CMK (cell line): ENCODE measurements around the gene TBC1D5.

ENCODE experiments used
- DNase-seq: peaks from one replicate; pipeline ENCODE4 v3.0.0-alpha.2; 2010; ENCODE audit warnings: low read depth

TBC1D5 gene

GRCh38 chr3:17219593-17219992 is 522.8 kb downstream of the TBC1D5 start:
- DNase-seq = no peak

- DNase-seq = no peak
Observed at GRCh38 chr3:17218587-17218986, 523.8 kb downstream of the TBC1D5 start.

- DNase-seq = no peak
Observed at GRCh38 chr3:17217588-17217987, 524.8 kb downstream of the TBC1D5 start.

GRCh38 chr3:17213102-17213501 is 529.3 kb downstream of the TBC1D5 start:
- DNase-seq = no peak

GRCh38 chr3:17207979-17208378 is 534.5 kb downstream of the TBC1D5 start:
- no peak for DNase-seq

DNA sequence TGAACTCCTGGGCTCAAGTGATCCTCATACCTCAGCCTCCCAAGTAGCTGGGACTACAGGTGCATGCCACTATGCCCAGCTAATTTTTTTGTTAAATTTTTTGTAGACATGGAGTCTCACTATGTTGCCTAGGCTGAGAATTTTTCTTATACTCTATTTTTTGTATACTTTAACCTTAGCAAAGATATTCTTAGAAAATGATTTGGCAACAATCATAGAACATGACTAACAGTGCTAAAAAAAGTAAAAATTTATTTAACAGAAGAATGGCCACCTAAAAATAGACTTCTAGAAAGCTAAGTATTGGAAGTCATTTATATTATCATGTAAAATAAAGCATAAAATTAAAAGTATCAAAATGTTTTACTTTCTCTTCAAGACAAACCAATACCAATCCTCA is 535.4 kb downstream of the TBC1D5 start:
- no peak for DNase-seq

DNA sequence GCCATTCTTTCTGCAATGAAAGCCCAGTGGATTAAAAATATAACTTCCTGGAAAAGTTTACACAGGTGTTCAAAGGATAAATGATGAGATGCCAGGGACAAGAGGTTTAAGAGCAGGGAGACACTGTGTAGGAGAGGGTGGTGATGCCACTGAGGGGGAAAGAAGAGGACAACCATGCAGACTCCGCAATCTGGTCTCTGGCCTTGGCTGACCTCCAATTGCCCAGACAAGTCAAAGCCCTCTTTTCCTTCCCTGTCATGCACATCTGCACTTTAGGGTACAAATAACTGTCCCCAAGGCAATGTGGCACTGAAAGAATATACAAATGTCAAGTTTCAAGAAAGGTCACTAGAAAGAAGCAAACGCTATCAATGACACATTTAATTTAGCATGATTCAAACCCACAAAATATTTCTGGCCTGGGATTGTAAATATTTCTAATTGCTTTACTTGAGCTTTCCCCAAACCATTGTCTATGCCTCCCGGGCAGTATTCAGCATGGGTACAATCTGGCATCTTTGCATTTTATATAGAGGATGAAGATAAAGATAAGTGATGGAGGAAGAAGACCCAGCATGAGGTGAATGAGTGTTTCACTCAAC is 538.3 kb downstream of the TBC1D5 start:
- no peak for DNase-seq

DNA sequence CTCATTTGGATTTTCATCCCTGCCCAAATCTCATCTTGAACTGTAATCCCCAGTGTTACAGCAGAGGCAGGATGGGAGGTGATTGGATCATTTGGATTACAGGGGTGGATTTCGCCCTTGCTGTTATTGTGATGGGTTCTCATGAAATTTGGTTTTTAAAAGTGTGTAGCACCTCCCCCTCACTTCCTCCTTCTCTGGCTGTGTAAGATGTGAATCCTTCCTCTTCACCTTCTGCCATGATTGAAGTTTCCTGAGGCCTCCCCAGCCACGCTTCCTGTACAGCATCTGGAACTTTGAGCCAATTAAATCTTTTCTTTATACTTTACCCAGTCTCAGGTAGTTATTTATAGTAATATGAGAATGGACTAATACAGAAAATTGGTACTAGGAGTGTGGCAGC is 540.9 kb downstream of the TBC1D5 start:
- no peak for DNase-seq

GRCh38 chr3:17195856-17196604 is 546.4 kb downstream of the TBC1D5 start:
- no peak for DNase-seq

DNA sequence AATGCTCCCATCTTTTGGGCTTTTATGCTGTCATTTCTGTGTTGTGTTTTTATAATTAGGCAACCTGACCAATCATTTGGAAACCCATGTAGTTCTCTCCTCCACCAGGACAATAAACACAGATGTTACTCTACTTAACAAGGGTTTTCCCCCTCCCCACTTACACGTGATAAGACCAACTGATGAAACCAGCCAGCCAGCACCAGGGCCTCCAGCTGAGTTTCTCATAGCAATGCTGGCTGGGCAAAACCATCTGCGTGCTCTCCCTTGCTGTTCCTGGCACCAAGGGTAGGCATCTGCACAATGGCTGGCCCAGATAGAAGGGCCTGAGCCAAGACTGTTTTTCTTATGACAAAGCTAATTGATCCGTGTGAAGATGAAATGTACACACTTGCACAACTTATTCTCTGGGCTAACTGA is 547.2 kb downstream of the TBC1D5 start:
- DNase-seq = no peak

GRCh38 chr3:17194116-17194515 is 548.3 kb downstream of the TBC1D5 start:
- DNase-seq = no peak

- DNase-seq = no peak
Observed at GRCh38 chr3:17192995-17193394, 549.4 kb downstream of the TBC1D5 start.

DNA sequence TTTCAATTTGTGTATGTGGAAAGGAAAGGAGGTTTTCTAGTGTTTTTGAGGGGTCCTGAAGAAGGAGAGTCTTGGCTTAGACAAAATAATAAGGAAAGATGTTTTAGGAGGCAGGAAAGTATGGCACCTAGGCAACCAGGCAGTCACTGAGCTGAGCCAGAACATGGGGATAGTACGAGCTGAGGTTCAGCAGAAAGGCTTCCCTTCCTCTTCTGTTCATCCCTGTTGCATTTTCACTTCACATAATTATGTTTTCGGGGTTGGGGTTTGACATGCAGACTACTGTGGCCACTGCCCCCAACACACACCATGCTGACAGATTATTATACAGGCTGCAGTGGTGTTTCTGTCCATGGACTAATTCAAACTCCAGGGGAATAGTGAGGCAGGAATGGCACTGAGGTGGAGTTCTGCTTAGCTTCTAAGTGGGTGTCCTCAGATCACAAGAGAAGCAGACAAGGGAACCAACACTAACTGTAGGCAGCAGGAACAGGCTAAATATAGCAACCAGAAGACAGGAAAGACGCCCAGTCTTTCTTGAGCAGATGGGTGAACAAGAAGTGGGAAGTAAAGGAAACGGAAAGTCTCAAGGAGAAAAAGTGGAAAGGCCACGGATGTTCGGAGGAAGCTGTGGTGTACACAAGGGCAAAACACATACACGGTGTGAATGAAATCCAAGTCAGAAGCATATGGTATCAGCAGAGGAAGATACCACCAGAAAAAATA is 551.9 kb downstream of the TBC1D5 start:
- DNase-seq = no peak

GRCh38 chr3:17188378-17188777 is 554.1 kb downstream of the TBC1D5 start:
- DNase-seq = no peak

DNA sequence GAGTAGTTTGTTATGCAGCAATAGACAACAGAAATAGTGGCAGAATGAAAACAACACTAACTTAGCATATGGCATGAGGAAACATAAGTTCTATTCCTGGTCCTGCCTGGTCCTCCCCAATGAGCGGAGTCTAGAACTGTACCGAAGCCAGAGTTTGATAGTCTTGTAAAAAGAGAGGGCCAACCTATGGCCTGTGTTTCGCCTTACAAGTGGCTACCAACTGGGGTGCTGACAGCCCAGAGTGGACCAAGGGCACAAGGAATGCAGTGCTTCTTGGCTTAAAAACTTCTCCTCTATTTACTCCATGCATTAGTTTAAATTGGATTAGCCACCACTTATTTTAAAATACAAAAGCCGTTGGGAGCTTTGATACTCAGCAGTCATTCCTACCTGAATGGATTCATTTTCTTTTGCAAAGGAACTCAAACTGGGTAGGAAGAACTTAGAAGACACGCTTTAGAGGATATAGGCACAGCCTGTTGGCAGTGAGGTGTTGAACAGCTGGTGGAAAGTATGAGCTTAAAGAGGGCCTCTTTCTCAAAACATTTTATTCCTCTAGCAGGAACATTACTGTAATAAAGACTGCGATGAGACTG is 554.7 kb downstream of the TBC1D5 start:
- DNase-seq = no peak

- no peak for DNase-seq
Observed at GRCh38 chr3:17183951-17184550, 558.4 kb downstream of the TBC1D5 start.

DNA sequence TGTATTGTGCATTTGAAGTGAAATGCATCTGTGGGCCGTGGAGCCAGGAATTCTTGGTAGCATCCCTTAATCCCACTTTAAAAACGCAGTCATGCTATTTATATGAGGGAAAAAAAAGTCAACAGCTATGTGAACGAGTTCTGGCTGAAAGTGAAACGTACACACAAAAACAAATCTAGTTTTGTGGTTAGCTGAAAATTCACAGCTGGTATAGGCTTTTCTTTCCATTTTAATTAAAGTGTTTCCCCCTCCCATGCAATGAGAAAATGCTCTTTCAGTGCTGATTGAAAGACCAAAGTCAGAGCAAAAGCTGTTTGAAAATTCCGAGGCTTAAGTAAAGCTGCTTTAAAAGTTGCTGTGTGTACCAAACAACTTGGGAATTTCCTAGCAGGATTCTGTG is 560.3 kb downstream of the TBC1D5 start:
- DNase-seq = no peak

GRCh38 chr3:17181413-17181907 is 561.0 kb downstream of the TBC1D5 start:
- DNase-seq = no peak

GRCh38 chr3:17179381-17180205 is 562.8 kb downstream of the TBC1D5 start:
- no peak for DNase-seq

GRCh38 chr3:17176757-17177156 is 565.7 kb downstream of the TBC1D5 start:
- DNase-seq = no peak

- DNase-seq = no peak
Observed at GRCh38 chr3:17175187-17175807, 567.1 kb downstream of the TBC1D5 start.
